Measurements from ENCODE around the gene CFAP97D2.
"Not testable (repeated sequence)": the region's sequence is repeated elsewhere in the genome, so short reads cannot be mapped to it uniquely, and the experiment has no call there.

The CFAP97D2 gene

DNA sequence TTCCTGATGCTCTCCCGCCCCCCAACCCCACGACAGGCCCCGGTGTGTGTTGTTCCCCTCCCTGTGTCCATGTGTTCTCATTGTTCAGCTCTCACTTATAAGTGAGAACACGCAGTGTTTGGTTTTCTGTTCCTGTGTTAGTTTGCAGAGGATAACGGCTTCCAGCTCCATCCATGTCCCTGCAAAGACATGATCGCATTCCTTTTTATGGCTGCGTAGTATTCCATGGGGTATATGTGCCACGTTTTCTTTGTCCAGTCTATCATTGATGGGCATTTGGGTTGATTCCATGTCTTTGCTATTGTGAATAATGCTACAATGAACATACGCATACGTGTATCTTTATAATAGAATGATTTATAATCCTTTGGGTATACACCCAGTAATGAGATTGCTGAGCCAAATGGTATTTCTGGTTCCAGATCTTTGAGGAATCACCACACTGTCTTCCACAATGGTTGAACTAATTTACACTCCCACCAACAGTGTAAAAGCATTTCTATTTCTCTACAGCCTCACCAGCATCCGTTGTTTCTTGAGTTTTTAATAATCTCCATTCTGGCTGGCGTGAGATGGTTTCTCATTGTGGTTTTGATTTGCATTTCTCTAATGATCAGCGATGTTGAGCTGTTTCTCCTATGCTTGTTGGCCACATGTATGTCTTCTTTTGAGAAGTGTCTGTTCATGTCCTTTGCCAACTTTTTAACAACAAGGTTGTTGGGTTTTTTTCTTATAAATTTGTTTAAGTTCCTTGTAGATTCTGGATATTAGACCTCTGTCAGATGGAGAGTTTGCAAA lies 20.0 kb upstream of the CFAP97D2 start:
- DNase-seq, result not testable (repeated sequence)

DNA sequence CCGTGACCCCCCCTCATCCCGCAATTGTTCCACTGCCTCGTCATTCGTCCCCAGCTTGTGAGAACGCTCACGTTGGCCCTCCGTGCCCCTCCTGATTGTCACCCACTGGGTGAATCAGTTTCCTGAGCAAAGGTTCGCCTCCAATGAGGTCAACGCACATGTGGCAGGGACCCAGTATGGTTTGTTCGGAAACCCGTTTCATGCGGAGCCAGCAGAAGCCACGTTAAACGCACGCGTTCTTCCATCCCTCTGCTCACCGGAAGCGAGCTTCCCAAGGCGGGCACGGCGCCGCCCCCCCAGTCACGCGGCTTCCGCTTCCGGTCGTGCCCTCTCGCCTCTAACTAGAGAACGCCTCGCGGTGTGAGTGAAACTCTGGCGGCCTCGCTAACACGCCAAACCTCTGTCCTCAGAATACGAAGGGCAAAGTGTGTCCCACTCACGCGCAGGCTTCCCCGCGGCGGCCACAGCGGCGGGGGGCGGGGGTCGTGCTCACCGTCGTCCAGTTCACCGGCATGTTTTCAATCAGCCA lies 18.0 kb upstream of the CFAP97D2 start:
- DNase-seq, result no peak

DNA sequence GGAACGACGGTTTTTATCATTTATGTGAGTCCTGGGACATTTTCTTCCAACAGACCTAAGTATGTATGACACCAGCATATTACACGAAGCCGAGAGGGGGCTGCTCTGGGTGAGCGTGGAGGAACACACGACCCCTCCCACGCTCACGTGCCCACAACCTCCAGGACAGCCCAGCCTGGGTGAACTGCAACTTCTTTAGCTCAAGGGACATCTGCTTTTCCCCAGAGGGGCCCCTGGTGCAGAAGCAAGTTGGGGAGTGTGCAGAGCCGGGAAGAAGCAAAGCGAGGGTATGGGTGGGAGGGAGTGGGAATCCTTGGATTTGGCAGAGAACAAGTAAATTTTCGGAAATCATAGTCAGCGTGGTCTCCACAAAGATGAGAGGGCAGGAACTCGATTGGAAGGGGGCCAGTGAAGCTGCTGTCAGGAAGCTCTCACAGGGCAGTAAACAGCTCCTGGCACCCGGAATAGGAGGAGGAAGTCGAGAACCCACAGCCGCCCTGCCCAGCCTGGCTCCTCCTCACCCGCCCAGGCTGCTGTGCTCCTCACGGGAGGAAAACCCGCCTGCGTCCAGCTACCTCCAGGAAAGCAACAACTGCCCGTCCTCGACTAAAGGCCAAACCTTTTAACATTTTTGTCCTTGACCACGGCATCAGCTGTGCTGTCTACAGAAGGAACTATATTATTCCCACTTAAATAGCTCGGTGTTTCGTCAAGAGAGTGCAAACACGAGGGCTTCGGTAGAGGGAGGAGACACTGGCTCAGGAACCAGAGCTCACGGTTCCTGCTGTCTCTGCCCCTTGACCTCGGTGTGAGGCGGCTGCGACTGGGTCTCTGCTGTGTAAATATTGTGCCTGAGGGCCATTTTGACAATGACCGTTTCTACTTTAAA lies 17.2 kb upstream of the CFAP97D2 start:
- no peak for DNase-seq

DNA sequence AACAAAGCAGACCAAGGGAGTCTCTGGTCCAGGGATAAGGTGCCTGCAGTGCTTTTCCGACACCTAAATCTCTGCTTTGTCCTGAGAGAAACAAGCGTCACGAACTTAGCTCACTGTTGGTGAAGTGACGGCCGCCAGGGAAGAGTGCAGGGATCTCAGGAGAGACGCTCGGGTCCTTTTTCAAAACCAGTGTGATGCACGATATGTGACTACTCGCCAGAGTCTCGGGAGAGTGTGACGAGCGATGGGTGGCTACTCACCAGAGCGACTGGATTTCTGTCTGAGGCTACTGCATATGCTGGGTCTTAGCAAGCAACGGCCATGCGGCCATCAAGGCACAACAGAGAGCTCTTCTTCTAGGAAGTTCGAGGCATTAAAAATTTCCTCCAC lies 16.5 kb upstream of the CFAP97D2 start:
- no peak for DNase-seq

DNA sequence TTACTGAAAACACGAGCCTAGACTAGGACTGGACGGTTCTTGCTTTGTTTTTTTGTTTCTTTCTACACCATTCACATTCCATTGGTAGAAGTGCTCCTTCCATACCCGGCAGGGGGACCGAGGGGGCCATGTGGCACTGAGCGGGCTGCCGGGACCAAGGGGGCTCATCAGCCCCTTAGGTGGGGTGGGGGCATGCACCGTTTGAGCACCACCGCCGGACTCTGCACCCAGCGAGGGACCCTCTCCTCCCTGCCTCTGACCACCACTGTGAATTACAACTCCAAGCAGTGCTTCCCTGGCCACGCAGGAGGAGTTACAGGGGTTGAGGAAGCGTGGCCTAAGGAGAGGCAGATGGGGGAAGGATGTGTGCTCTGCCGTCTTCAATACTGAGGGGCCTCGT lies 15.0 kb upstream of the CFAP97D2 start:
- no peak for DNase-seq

DNA sequence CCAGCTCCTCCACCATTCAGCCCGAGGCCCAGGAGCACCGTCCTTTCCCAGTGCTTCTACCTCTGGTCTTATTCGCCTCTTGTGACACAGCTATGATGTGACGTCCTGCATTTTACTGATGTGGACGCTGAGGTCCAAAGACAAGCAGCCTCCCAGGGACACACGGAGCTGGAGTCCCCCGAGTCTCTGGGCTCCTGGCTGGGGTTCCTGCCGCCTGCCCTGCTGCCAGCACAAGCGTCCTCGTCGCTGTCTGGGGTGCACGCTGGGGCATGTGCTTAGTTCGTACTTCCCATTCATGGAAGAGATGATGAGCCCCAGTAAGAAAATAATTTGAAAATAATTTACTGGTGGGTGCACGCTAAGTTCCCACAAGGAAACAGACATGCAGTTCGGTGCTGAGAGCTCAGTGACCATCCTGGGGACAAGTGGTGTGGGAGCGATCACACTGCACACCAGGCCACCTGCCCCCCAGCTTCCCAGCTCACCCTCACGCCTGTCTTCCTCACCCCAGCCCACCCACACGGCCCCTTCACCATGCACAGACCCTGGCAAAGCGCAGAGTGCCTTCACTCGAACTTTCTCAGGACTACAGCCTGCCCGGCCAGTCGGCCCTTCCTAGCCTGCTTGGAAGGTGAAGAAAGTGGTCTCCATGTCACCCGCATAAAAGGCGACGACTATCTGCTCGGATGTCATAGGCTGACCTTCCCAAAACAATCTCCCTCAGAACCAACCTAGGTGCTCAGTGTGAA lies 14.2 kb upstream of the CFAP97D2 start:
- no peak for DNase-seq

DNA sequence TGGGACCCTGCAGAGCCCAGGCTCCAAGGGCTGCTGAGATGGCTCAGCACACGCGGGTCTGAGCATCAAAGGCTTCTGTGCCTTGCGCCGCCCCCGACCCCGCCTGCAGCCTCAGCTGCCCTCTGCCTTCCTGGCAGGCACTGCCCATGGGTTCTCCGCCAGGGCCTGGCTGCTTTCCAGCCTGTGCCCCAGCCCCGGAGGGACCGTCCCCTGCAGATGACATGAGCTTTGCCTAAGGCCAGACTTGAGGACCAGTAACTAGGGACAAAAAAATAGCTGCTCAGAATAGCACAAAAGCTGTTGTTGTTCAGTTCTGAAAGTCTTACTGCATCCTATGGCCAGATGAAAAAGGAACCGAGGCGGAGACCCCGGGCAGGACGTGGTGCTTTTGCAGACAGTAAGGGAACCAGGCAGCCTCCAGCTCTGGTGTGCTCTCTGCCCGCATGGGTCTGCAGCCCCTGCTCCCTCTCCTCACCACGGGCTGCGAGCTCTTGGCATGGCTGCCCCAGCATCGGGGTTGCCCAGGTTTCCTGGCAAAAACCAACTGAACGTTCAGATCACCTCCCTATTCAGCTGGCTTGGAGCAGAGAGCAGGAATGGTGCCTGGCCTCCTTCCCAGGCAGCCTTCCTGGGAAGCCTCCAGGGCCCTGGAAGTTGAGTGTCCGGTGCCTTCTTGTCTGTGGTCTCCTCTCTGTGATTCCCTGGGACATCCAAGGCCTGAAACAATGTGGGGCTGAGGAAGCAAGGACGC lies 12.5 kb upstream of the CFAP97D2 start:
- no peak for DNase-seq

DNA sequence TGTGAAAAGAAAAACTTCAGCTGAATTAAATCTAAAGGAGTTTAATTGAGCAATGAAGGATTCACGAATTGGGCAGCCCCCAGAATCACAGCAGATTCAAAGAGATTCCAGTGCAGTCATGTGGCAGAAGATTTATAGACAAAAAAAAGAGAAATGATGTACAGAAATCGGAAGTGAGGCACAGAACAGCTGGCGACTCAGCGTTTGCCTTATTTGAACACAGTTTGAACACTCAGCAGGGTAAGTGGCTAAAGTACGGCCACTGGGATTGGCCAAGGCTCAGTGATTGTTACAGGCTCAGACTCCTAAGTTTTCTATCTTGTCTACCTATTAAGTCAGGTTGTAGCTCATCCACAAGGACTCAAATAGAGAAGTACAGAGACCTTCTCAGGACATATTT lies 11.6 kb upstream of the CFAP97D2 start:
- DNase-seq, result no peak

DNA sequence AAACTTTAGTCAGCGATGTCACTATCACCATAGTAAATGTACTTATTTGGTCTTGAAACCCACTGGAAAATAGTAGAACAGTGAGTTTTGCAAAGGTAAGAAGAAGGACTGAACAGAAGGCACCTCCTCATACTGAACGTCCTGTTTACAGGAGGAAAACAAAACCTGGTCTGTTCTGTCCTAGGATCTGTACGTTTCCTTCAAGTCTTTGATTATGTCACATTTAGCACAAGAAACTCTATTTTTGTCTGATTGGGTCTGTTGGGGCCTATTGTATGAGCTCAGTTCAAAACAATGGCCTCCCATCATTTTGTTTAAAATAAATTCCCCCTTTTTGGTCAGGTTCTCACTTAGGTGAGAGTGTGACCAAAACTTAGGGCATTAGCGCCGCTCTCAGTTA lies 11.2 kb upstream of the CFAP97D2 start:
- no peak for DNase-seq

DNA sequence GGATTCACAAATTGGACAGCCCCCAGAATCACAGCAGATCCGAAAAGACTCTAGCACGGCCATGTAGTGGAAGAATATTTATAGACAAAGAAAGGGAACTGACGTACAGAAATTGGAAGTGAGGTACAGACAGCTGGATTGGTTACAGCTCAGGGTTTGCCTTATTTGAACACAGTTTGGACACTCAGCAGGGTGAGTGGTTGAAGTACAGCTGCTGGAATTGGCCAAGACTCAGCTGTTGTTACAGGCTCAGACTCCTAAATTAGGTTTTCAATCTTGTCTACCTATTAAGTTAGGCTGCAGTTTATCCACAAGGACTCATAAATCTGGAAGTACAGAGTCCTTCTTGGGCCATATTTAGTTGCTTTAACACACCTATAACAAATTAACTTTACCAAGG lies 5.8 kb upstream of the CFAP97D2 start:
- DNase-seq, result no peak

DNA sequence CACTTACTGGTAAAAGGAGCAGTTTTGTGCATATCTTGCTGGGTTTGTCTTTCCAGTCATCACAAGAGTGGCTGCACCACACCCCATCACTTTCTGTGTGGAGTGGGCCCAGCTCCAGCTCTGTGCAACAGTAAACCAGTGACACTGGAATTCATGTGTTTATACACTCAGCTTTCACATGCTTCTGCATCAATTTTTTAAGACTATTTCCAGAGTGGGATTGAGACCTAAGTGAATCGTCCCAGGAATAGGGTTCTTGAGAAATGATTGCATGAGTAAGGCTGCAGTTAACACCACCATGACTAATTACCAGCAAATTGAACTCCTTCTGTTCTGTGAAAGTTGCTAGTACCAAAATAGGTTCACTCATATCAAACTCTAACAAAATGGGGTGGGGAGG lies 5.3 kb upstream of the CFAP97D2 start:
- no peak for DNase-seq

DNA sequence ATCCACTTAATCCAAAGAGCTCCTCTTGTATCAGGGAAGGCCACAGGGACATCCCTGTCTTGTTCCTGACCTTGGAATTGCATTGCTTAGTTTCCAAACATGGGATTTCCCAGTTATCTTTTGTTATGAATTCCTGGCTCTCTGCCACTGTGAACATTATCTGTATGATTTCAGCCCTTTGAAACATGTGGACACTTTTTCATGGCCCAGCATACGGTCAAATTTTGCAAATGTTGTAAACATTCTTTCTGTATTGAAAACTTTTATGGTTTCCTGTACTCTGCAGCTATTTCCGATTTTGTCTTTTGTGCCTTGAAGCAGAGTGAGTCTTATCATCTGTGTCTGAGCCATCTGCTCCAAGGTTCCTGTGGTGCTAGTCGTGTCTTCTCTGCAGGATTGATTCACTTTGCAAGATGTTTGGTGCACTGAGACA lies 4.5 kb upstream of the CFAP97D2 start:
- no peak for DNase-seq

DNA sequence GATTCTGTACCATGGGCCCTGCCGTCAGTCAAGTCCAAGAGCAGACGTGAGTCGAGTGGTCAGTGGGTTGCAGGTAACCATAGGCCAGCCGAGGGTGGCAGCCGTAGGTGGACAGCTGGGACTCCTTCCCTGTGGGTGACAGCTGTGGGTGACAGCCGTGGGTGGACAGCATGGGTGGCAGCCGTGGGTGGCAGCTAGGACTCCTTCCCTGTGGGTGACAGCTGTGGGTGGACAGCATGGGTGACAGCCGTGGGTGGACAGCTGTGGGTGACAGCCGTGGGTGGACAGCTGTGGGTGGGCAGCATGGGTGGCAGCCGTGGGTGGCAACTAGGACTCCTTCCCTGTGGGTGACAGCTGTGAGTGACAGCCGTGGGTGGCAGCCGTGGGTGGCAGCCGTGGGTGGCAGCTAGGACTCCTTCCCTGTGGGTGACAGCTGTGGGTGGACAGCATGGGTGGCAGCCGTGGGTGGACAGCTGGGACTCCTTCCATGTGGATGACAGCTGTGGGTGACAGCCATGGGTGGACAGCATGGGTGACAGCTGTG lies 2.6 kb upstream of the CFAP97D2 start:
- not testable (repeated sequence) for DNase-seq

DNA sequence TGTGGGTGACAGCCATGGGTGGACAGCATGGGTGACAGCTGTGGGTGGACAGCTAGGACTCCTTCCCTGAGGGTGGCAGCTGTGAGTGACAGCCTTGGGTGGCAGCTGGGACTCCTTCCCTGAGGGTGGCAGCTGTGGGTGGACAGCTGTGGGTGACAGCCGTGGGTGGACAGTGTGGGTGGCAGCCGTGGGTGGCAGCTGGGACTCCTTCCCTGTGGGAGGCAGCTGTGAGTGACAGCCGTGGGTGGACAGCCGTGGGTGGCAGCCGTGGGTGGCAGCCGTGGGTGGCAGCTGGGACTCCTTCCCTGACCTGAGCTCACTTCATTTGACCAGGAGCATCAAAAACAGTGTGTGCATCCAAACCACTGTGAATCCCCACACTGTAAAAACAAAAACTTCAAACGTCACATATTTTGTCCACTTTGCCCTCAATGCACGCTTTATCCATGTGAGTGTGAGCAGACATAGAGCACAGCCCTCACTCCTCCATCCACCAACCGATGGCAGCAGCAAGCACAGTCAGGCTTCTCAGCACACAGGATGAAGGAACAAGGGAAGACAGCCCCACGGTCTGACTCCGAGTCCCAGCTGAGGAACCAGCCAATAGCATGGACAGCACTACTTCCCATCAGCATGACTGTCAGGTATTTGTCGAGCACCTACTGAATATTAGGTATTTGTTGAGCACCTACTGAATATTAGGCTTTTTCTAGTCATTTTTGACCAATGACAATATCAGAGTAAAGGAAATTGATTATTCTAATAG lies 1.6 kb upstream of the CFAP97D2 start:
- no peak for DNase-seq

DNA sequence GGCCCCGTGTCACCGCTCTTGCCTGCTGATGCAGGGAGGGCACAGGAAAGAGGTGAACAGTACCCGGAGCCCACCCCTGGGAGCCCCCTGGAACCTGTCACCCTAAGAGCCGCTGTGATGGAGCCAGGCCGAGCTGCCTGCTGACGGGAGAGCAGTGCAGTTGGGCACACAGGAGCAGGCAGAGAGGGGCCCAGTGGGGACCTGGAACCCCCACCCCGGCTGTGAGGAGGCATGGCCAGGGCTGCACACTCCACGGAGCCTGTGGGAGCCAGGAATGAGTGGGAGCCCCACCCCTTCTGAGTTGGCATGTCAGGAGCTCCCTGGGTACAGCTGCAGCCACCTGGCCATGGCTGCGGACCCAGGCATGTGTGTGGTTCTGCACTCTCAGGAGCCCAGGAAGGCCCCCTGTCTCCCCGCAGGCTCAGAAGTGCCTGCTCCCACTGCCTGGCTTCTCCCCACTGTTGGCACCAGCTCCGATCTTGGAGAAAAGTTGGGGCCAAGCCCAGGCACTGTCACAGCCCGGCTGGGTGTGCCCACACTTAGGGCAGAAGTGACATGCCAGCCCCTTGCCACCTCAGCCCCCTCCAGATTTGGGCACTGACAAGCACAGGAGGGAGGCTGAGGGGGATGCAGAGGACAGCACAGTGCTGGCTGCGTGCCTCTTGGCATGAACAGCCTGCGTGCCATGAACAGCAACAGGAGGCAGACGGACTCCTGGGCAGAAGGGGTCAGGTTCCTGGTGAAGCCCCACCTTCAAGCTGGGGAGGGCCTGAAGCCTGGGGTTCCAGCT lies 6.3 kb downstream of the CFAP97D2 start:
- DNase-seq, result no peak

DNA sequence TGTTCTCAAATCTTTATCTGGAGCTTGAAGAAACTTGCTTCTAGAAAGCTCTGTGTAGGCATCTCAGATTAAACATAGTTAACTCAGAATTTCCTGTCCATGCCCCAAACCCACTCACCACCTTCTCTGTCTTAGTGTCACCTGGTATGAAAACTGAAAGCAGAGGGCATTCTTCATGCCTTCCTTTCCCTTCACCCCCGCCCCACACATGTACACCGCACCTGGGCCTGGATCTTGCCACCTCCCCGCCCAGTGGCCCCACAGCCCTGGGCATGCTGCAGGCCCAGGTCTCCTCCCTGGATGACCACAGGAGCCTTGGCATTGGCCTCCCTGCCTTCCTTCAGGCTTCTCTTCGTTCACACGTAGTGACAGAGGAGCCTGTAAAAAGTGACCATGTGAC lies 15.8 kb downstream of the CFAP97D2 start:
- no peak for DNase-seq

DNA sequence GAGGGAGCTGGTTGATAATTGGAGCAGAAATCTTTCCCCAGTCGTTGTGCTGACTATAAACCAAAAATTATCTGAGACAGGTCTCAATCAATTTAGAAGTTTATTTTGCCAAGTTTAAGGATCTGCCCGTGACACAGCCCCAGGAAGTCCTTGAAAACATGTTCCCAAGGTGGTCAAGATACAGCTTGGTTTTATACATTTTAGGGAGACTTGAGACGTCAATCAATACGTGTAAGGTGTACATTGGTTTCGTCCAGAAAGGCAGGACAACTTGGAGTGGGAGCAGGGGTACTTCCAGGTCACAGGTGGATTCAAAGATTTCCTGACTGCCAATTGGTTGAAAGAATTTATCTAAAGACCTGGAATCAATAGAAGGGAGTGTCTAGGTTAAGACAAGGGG lies 17.6 kb downstream of the CFAP97D2 start:
- DNase-seq, result no peak

DNA sequence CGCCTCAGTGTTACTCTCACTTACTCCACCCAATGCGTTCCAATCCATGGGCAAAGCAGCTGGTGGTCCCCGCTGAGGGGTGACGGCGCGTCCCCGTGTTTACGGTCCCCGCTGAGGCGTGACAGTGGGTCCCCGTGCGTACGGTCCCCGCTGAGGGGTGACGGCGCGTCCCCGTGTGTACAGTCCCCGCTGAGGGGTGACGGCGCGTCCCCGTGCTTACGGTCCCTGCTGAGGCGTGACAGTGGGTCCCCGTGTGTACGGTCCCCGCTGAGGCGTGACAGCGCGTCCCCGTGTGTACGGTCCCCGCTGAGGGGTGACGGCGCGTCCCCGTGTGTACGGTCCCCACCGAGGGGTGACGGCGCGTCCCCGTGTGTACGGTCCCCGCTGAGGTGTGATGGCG lies 19.5 kb downstream of the CFAP97D2 start:
- no peak for DNase-seq

DNA sequence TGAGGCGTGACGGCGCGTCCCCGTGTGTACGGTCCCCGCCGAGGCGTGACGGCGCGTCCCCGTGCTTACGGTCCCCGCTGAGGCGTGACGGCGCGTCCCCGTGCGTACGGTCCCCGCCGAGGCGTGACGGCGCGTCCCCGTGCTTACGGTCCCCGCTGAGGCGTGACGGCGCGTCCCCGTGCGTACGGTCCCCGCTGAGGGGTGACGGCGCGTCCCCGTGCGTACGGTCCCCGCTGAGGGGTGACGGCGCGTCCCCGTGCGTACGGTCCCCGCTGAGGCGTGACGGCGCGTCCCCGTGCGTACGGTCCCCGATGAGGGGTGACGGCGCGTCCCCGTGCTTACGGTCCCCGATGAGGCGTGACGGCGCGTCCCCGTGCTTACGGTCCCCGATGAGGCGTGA lies 20.5 kb downstream of the CFAP97D2 start:
- not testable (repeated sequence) for DNase-seq

DNA sequence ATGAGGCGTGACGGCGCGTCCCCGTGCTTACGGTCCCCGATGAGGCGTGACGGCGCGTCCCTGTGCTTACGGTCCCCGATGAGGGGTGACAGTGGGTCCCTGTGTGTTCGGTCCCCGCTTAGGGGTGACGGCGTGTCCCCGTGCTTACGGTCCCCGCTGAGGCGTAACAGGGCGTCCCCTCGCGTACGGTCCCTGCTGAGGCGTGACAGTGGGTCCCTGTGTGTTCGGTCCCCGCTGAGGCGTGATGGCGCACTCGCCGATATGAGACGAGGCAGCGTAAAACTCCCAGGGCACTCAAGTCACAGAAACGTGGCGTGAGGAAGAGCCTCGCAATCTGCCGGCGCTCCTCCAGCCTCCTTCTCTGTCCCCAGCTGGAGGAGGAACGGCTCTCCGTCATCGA lies 20.9 kb downstream of the CFAP97D2 start:
- DNase-seq, result no peak
